ENCODE measurements around the gene PROX1.

GRCh38 chr1:213987927-213988506 lies at the start of gene PROX1:
- TF ChIP-seq EZH2phosphoT487 (IDR thresholded peaks at IDR 0.05; ENCODE audit: borderline replicate concordance, low read length) (no peak), CTCF (IDR thresholded peaks at IDR 0.05; ENCODE audit: low read depth, low read length, poor library complexity, severe bottlenecking) (no peak)

Measured in DOHH2 (cell line).